C4-2B (cell line): ENCODE data around the gene PDIA4.

Experiments
- ZFX ChIP-seq: fragments of 450-650 bp; IDR thresholded peaks from 2 replicates; pipeline ENCODE4 v1.6.1; 2017
- TF ChIP-seq, protein P1 (sequence below): fragments of 450-650 bp; conservative IDR thresholded peaks from 2 replicates; pipeline ENCODE4 v1.5.1; 2017; ENCODE audit warnings: mild to moderate bottlenecking

DNA sequence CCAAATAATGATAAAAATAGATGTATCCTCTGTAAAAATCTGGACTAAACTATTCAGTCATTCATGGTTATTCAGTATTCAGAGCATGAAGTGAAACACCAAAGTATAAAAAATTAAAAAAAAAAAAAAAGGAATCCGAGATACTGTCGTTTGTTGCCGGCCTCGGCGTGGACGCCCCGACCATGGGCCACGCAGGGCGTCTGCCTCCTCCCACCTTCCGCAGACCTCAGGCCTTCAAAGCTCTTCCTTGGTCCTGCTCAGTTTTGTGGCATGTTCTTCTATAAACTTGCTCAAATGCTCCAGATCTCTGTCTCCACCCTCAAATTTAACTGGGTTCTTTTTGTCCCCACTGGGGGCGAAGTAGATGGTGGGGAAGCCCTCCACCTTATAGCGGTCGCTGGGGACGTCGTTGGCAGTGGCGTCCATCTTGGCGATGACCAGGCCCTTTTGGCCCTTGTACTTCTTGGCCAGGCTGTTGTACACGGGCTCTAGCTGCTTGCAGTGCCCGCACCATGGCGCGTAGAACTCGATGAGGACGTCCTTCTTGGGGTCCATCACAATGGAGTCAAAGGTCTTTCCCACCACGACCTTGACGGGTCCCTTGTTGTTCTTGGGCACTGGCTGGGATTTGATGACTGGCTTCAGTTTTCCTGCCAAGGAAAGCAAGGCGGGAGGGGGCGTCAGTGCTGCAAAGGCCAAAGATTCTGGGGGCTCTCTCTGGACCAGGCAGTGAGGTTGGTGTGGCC lies 24.6 kb downstream of the PDIA4 start:
- TF ChIP-seq, protein P1, sequence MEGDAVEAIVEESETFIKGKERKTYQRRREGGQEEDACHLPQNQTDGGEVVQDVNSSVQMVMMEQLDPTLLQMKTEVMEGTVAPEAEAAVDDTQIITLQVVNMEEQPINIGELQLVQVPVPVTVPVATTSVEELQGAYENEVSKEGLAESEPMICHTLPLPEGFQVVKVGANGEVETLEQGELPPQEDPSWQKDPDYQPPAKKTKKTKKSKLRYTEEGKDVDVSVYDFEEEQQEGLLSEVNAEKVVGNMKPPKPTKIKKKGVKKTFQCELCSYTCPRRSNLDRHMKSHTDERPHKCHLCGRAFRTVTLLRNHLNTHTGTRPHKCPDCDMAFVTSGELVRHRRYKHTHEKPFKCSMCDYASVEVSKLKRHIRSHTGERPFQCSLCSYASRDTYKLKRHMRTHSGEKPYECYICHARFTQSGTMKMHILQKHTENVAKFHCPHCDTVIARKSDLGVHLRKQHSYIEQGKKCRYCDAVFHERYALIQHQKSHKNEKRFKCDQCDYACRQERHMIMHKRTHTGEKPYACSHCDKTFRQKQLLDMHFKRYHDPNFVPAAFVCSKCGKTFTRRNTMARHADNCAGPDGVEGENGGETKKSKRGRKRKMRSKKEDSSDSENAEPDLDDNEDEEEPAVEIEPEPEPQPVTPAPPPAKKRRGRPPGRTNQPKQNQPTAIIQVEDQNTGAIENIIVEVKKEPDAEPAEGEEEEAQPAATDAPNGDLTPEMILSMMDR = no peak
- TF ChIP-seq ZFX = no peak
